ENCODE measurements around the gene GSS.

The GSS gene

DNA sequence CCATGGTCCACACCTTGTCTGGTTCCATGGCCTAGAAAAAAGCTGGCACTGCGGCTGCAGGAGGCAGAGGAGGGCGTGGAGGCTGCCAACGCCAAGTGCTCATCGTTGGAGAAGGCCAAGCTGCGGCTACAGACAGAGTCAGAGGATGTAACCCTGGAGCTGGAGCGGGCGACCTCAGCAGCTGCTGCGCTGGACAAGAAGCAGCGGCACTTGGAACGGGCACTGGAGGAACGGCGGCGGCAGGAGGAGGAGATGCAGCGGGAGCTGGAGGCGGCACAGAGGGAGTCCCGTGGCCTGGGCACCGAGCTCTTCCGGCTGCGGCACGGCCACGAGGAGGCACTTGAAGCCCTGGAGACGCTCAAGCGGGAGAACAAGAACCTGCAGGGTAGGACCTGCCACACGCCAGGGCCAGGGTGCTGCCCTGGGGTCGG, 43.4 kb upstream of the GSS start:
- Histone ChIP-seq H3K4me3 (ENCODE audit: low read depth, low read length, poor library complexity, severe bottlenecking) (no peak overlapping the region), H3K27ac (ENCODE audit: low read depth, low read length, poor library complexity, severe bottlenecking) (no peak overlapping the region), H3K4me1 (ENCODE audit: insufficient read depth, low read length, severe bottlenecking) (peaks cover 3% of the 10 kb centered on the region), H3K27me3 (ENCODE audit: insufficient read depth, low read length) (no peaks in the 10 kb centered on the region), H2AFZ (ENCODE audit: low read length) (no peak overlapping the region), H3K79me2 (ENCODE audit: insufficient read depth, low read length) (no peaks in the 10 kb centered on the region), H3K9me2 (ENCODE audit: low read depth, low read length) (no peaks in the 10 kb centered on the region), H3K36me3 (ENCODE audit: insufficient read depth, low read length) (peaks cover 45% of the 10 kb centered on the region), H3F3A (ENCODE audit: insufficient read depth, low read length) (no peaks in the 10 kb centered on the region), H4K20me1 (ENCODE audit: insufficient read depth, low read length) (no peaks in the 10 kb centered on the region), H3K9ac (ENCODE audit: low read length) (no peak overlapping the region), H3K9me3 (ENCODE audit: low read length) (no peaks in the 10 kb centered on the region), H3K4me2 (ENCODE audit: low read length) (no peak overlapping the region)
- TF ChIP-seq EZH2 (IDR thresholded peaks at IDR 0.05; ENCODE audit: borderline replicate concordance, low read length) (no peak), CTCF (IDR thresholded peaks at IDR 0.05; ENCODE audit: low read length) (no peak)

DNA sequence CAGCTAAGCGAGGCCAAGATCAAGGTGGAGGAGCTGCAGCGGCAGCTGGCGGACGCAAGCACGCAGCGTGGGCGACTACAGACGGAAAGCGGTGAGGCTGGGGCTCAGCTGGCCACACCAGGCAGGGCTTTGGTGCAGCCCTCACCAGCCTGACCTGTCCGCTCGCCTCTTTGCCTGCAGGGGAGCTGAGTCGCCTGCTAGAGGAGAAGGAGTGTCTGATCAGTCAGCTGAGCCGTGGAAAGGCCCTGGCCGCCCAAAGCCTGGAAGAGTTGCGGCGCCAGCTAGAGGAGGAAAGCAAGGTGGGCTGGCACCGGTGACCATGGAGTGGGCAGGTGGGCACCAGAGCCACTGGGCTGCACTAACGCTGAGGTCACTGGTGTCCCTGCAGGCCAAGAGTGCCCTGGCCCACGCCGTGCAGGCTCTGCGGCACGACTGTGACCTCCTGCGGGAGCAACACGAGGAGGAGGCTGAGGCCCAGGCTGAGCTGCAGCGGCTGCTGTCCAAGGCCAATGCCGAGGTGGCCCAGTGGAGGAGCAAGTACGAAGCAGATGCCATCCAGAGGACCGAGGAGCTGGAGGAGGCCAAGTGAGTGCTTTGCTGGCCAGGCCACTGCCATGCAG, 42.8 kb upstream of the GSS start:
- no peaks in the 10 kb centered on the region for H3K27me3 ChIP-seq (ENCODE audit: insufficient read depth, low read length)
- peaks cover 3% of the 10 kb centered on the region for H3K4me1 ChIP-seq (ENCODE audit: insufficient read depth, low read length, severe bottlenecking)
- TF ChIP-seq CTCF (IDR thresholded peaks at IDR 0.05; ENCODE audit: low read length) = no peak
- H3K4me2 ChIP-seq (ENCODE audit: low read length) = no peak overlapping the region
- no peak overlapping the region for H3K27ac ChIP-seq (ENCODE audit: low read depth, low read length, poor library complexity, severe bottlenecking)
- no peaks in the 10 kb centered on the region for H3F3A ChIP-seq (ENCODE audit: insufficient read depth, low read length)
- no peak overlapping the region for H3K4me3 ChIP-seq (ENCODE audit: low read depth, low read length, poor library complexity, severe bottlenecking)
- no peaks in the 10 kb centered on the region for H4K20me1 ChIP-seq (ENCODE audit: insufficient read depth, low read length)
- no peaks in the 10 kb centered on the region for H3K79me2 ChIP-seq (ENCODE audit: insufficient read depth, low read length)
- no peaks in the 10 kb centered on the region for H3K9me2 ChIP-seq (ENCODE audit: low read depth, low read length)
- H3K36me3 ChIP-seq (ENCODE audit: insufficient read depth, low read length) = peaks cover 40% of the 10 kb centered on the region
- H3K9me3 ChIP-seq (ENCODE audit: low read length) = no peaks in the 10 kb centered on the region
- H2AFZ ChIP-seq (ENCODE audit: low read length) = no peak overlapping the region
- no peak overlapping the region for H3K9ac ChIP-seq (ENCODE audit: low read length)

DNA sequence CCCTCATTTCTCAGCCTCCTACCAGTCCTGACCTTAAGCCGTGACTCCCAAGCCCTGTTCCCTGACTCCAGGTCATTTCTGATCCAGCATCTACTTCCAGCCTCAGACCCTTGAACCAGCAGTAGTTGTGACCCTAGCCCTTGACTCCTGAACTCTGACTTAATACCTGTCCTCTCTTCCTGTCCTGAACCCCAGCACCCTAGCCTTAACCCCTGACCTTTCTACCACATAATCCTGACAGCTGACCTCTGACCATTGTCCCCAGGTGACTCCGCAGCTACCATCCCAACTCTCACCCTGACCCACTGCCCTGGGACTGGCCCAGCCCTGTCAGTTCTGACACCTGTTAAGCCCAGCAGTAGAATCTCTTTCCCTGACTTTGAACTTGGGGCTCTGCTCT, 42.2 kb upstream of the GSS start:
- no peak overlapping the region for H3K4me3 ChIP-seq (ENCODE audit: low read depth, low read length, poor library complexity, severe bottlenecking)
- H3K4me1 ChIP-seq (ENCODE audit: insufficient read depth, low read length, severe bottlenecking) = peaks cover 3% of the 10 kb centered on the region
- H3K27me3 ChIP-seq (ENCODE audit: insufficient read depth, low read length) = no peaks in the 10 kb centered on the region
- no peak overlapping the region for H2AFZ ChIP-seq (ENCODE audit: low read length)
- H3K36me3 ChIP-seq (ENCODE audit: insufficient read depth, low read length) = peaks cover 33% of the 10 kb centered on the region
- TF ChIP-seq CTCF (IDR thresholded peaks at IDR 0.05; ENCODE audit: low read length) = no peak
- H3K4me2 ChIP-seq (ENCODE audit: low read length) = no peak overlapping the region
- H3K9ac ChIP-seq (ENCODE audit: low read length) = no peak overlapping the region
- no peak overlapping the region for H3K27ac ChIP-seq (ENCODE audit: low read depth, low read length, poor library complexity, severe bottlenecking)
- no peaks in the 10 kb centered on the region for H3K9me2 ChIP-seq (ENCODE audit: low read depth, low read length)
- no peaks in the 10 kb centered on the region for H4K20me1 ChIP-seq (ENCODE audit: insufficient read depth, low read length)
- H3K79me2 ChIP-seq (ENCODE audit: insufficient read depth, low read length) = no peaks in the 10 kb centered on the region
- H3K9me3 ChIP-seq (ENCODE audit: low read length) = no peaks in the 10 kb centered on the region
- no peaks in the 10 kb centered on the region for H3F3A ChIP-seq (ENCODE audit: insufficient read depth, low read length)

Measured in OCI-LY1 (cell line).